Stimulated activated CD4-positive, alpha-beta T cell treated with anti-CD3 and anti-CD28 coated beads, Interleukin-1b, Interleukin-23, amount 100 ng/mL, for 1 hour (primary cell): ENCODE results near the gene MYL3.
A peak's percentile ranks its signal among the peaks of the same experiment; 100 is the strongest.

Experiments used
- DNase-seq, 2 donors: peaks; one replicate each; pipeline ENCODE4 v3.0.0-alpha.2; 2020; ENCODE audit warnings: low read depth in 2 of 2

MYL3 gene

DNA sequence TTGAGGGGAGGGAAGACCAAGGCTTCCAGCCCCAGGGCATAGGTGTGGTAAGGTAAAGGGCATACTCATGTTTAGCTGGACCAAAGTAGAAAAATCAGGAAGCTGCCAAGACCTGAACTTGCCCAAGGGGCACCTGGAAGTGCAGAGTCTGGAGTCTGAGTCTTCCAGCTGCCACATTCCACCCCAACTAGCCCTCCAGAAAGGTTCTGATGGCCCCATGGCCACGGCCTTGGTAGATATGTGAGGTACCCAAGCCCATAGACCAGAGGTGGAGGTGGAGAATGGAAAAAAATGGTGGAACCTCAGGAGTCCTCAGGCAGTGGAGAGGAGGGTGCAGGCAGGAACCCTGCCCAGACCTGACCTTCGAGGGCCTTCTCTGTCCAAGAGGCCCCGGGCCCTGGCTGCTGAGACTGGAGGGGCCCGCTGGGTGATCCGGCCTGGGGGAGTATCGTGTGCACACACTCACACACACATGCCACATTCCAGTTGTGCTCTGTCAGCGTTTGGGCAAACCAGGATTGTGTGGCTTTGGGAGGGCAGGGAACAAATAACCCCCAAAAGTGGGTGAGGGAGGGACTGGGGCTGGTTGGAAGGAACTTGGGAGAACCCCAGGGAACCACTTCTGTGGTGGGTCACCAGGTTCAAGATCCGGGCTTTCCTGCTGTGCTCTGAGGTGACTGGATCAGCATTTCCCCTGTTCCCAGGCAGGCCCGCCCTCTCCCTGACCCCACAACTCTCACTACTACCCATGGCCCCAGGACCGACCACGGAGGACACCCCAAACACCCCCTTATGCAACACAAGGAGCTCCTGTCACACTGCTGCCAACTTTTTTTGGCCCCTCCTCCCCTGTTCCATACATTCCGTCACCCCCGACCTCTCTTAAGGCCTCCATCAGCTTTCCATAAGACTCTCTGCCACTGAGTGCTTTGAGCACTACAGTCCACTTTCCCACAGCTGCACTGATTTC lies 11.6 kb downstream of the MYL3 start:
- DNase-seq: no peak

DNA sequence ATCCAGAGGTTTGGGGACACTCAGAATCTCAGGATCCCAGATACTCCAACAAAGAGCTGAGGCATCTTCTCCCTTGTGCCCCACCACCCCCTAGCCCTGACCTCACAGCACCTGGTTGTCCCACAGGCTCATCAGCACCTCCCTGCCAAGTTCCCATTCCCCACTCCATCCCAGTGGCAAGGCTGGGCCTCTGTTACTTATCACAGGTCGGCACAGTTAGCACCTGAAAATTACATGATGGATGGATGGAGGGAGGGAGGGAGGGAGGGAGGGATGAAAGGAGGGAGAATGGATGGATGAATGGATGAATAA lies 12.8 kb downstream of the MYL3 start:
- no peak for DNase-seq

DNA sequence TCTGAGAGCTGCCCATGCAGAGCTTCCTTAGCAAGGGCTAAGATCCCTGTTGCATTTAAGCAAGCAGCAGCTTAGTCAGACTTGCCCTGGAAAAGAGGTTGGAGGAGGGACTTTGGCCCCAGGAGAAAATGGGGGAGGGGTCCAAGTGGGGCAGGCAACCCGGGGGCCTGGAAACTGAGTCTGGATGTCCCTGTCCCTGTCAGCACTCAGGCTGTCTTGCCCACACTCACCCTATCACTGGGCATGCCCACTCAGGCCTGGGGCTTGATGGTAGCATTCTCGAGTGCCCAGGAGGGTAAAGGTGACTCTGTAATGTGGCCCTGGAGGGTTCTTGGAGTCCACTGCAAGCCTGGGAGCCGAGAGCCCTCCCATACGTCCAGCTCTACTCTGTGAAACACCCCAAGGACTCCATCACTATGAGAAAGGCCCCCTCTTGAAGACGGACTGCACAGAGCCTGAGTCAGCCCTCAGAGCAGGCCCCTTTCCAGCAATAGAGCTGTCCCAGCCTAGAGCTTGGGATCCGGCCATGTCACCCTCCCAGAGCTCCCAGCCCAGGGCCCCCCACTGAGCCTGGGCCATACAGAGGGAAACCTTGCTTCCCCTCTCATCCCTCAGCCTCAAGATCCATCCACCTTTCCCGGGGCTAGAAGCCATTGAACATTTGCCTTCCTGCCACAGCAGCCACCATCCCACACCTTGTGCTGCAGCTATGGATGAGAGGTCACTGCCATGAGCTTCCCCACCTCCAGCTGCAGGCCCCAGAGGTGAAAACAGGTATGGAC lies 13.4 kb downstream of the MYL3 start:
- DNase-seq: no peak

DNA sequence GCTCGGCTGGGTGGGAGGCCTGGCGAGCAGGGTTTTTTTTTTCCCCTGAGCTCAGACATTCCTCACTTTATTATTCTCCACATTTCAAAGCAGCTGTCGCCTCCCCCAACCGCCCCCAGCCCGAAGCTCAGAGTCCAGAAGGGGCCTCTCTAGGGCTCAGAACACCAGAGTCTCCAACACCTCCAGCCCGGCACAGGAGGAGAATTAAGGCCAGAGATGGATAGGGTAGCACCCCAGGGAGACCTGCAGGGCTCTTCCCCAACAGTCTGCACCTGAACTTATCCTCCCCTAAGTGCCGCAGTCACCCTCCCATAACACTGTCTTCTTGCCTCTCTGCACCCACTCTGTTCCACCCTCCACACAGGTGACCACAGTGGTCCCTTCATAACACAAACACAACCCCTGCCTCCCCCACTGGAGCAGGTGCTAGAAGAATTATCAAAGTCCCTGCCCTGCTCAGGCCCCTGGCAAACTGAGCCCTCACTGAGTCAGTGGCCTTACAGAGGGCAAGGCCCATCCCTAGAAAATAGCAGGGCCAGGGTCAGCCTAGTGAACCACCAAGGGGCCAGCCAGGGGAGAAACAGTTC lies 14.1 kb downstream of the MYL3 start:
- no peak for DNase-seq

DNA sequence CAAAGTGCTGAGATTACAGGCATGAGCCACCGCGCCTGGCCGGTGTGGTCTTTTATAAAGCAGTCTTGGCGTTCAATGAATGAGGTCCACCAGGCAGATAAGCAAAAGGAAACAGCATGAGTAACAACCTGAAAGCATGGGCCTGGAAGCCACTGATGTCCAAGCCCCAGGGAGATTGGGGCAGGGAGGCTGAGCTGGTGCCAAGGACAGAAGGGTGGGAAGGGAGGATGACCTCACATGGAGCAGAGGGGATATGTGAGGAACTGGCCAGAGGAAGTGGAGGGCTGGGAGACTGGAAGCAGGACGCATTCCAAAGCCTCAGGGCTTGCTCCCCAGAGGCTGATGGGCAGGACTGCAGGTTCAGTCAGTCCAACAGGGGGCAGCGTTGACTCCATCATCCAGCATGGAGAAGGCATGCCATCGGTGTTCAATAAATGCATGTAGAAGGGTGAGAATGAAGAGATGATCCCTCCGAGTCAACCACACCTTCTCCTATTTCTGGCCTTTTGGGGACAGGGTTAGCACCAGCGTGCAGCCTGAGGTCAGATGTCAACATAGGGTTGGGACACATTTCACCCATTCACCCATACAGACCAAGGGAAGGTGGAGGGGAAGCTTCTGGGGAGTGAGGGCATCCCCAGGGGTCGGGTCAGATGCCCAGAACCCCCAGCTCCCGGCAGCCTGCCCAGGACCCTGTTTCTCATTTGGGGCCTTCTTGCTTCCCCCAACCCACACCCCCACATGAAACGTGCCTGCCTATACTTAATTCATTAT lies 14.8 kb downstream of the MYL3 start:
- no peak for DNase-seq

DNA sequence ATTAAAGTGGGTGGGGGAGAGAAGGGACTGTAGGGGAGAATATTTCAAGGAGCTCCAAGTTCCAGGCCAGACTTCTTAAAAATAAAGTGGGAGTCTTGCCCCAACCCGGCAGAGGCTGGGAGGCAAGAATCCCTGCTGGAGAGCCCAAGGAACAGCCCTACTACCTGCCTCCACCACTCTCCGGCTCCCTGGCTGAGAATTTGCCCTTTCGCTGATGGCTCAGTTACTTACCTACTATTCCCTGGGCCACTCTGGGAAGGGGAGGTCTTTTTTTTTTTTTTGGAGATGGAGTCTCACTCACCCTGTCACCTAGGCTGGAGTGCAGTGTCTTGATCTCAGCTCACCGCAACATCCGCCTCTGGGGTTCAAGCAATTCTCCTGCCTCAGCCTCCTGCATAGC lies 15.5 kb downstream of the MYL3 start:
- DNase-seq: no peak

DNA sequence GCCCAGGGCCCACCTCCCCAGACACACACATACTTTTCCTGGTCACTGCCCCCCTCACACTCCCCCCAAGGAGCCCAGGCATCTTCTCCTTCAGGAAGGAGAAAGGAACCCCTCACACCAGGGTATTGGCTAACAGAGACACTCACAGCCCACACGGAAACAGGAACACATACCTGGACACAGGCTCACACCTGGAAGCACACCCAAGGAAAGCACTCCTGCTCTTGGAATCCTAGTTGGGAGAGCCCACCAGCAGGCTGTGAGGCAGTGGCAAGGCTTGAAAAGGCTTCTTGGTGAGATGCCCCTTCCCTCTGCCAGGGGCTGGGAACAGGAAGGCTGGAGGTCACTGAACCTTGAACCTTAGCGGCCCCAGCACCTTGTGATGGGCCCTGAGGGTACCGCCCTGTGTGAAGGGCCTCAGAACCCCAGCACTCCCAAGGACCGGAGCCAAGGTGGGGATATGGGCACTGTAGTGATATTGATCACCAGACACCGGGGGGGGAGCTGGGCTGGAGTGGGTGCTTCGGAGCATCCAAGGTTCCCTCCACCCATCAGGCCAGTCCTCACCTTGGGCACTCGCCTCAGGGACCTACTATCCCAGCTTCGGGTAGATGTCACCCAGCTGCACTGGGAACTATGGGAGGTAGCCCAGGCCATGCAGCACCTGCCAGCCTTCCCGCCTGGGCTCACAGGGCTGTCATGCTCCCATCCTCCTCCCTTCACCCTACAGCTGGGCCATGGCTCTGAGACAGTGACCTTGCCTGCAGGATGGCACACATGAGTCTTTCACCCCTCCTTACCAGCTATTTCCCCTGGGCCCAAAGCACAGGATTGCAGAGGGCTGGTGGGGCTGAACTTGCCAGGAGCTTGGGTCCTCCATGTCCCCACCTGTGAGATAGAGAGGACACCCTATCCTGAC lies 16.4 kb downstream of the MYL3 start:
- DNase-seq: no peak

DNA sequence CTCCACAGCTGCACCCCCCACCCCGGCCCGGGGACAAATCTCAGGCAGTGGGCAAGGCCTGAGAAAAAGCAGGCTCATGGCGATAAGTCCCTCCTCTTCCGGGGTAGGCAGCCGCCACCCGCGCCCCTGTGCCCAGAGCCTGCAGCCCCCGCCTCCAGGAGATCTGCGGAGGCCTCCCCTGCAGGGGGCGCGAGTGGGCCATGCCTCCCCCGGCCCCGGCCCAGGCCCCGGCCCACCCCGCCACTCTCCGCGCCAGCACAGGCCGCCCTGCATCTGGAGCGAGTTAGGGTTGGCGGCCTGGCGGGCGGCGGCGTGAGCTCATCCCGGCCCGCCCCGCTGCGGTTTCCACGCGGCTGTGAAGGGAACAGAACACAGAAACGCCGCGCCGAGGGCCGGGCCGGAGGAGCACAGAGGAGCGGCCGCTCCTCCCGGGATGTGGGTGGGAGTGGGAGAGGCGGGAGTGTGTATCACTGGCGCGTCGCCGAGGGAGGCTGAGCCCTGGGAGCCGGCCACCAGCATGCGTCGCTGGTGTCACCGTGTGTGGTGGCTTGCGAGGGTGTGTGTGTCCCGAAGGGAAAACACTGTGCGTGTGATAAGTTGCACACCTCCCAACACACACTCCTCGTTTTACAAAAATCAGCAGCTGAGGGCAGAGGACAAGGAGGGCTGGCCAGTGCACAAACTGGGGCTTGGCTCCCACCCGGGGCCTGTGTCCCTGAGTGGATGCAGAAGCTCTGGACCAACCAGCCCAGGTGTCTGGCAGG lies 17.2 kb downstream of the MYL3 start:
- peak; percentile 53 to 61 for DNase-seq

DNA sequence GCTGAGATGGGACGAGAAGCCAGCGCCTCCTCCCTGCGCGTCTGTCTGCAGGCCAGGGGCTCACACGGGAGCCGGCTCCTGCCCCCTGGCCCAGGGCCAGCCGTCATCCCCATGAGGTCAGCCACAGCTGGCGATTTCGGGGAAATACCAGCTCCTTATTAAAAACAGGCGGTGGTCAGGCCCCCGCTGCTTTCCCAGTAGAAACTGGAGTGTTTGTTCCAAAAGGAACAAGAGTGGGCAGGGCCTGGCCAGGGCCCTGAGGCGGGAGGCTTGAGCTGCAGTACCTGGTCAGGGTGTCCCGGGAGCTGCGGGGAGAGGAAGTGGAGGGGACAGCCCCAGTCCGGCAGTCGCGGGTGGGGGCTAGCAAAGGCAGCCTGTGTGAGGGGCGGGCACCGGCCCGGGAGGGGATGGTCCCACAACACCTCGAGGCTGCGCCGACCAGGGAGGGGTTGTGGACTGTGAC lies 17.8 kb downstream of the MYL3 start:
- no peak for DNase-seq

DNA sequence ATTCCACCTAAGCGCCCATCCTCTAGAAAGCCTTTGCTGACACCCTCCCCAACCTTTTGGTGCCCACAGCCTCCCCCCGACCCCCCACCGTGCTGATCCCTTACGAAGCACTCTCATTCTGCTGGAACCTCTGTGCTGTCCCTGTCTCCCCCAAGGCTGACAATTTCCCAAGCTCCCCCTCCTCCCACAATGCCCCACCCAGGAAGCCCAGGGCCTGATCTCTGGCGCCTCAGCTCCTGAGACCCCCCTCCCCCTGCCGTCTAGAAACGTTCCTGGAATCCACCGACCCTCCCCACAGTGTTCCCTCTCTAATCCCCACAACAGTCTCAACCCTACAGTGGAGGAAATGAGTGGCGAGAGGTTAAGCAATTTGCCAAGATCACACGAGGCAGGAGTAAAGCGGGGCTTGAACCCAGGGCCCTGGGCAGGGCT lies 18.3 kb downstream of the MYL3 start:
- no peak for DNase-seq

DNA sequence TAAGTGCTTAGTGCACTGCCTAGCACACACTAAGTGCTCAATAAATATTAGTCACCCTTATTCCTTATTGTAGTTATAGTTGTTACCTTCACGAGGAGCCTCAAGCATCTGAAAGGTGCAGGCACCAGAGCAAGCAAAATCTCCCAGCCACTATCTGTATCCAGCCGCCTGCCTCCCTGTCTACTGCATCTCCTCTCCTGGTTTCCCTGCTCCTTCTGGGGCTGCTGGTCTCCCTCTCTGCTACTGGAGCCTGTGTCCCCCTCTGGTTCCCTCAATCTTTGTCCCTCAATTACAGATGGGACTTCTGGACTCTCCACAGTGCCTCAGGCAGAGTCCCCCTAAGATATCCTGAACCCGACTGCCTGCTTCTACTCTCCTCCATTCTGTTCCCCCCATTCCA lies 18.8 kb downstream of the MYL3 start:
- no peak for DNase-seq

DNA sequence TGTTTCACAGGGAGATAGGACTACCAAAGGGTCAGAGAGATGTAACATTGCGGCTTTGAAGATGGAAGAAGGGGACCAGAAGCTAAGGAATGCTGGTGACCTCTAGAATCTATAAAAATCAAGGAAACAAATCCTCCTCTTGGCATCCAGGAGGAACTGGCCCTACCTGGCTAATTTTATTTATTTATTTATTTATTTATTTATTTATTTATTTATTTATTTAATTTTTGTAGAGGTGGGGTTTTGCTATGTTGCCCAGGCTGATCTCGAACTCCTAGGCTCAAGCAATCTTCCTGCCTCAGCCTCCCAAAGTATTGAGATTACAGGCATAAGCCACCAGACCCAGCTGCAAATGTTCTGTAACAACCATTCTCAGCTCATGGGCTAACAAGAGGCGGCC lies 19.7 kb downstream of the MYL3 start:
- DNase-seq: no peak

DNA sequence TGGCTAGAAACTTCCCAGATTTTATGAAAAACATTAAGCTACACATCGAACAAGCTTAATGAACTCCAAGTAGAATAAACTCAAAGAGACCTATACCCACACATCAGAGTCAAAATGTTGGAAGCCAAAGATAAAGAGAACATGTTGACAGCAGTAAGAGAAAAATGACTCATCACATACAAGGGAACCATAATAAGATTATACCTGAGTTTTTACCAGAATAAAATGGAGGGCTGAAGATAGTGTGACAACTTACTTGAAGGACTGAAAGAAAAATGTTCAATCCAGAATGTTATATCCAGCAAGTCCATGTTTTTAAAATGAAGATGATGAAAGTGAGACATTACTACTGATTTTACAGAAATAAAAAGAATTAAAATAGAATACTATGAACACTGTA lies 22.8 kb downstream of the MYL3 start:
- no peak for DNase-seq

DNA sequence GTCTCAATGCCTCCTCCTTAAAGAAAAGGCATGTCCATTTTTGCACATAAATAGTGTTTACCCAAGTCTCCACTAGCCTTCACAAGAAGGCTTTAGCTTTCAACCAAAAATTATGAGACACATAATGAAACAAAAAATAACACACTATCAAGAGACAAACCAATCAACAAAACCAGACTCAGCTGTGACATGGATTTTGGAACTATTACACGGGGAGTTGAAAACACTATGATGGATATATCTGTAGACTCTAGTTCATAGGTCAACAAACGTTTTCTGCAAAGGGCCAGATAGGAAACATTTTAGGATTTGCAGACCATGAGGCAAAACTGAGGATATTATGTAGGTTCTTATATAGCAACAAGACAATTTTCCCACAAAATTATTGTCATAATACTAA lies 24.9 kb downstream of the MYL3 start:
- no peak for DNase-seq

DNA sequence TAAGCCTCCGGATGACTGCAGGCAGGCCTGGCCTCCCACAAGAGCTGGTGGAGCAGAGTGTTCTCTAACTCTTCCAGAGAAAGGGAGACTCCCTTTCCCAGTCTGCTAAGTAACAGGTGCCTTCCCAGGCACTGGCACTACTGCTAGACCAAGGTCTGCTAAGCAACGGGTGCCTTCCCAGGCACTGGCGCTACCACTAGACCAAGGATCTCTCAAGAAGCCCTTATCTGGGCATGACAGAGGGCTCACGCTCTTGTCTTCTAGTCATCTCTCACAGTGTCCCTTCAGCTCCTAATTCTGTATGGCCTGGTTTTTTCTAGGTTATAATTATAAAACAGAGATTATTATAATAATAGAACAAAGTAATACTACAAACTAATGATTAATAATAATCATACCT lies 27.8 kb downstream of the MYL3 start:
- no peak for DNase-seq

DNA sequence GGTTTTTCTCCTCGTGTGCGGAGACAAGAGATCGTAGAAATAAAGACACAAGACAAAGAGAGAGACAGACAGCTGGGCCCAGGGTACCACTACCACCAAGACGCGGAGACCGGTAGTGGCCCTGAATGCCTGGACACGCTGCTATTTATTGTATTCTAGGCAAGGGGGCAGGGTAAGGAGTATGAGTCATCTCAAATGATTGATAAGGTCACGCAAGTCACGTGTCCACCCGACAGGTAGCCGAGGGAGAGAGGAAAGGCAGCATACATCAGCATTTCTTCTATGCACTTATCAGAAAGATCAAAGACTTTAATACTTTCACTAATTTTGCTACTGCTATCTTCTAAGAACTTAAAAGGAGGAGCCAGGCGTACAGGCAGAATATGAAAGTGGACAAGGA lies 28.2 kb downstream of the MYL3 start:
- DNase-seq: no peak

DNA sequence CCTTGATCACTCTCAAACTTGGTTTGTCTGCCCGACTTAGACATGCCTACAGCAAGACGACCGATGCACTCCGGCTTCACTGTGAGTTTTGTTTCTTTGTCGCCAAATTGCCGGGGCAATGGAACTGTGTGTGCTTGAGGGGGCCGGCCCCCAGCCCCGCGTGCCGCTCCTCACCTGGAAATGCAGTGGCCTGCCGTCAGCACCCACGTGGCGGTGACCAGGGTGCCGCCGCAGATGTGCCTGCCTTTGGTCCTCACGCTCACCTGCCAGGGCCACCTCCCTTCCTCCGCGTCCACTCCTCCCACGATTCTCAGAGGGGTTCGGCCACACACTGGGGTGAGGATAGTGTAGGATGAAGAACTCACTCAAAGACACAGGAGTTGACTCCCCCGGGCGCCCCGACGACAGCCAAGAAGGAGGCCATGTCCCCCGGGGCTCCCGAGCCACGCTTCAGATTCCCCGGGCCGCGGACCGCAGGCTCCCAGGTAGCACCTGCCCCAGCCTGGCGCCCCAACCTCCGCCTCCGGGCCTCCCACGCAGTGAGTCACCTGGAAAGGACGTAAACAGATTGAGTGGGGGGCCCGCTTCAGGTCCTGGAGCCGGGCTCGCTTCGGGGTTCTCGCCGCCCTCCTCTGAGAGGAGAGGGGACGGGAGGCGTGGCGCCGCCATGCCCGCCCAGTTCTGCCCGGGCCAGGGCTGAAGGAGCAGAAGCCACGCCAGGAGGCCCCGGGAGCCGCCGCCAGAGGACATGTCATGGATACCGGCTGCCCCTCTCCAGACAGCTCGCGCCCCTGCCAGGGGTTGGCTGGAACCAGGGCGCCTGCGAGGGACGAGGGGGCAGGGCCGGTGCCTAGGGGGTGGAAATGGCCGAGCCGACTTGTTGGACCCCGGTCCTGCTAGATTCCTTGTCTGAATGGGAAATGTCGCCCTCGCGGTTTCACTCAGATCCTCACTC lies 29.6 kb downstream of the MYL3 start:
- DNase-seq: no peak

DNA sequence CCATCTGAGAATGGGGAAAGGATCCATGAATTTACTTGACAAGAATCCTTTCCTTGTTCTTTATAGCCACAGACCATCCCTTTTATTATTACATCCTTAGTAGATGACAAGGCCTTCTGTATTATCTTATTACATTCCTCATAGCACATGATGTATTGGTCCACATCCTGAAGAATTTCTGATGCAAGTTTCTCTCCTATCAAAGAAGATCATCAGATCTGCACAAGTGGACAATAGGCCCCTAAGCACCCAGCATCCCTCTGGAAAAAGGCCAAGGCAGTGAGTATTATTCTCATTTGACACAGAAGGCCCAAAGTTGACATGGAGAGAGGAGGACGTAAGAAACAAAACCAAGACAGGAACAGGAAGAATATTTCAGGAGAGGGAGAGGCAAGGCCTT lies 31.4 kb downstream of the MYL3 start:
- DNase-seq: no peak

DNA sequence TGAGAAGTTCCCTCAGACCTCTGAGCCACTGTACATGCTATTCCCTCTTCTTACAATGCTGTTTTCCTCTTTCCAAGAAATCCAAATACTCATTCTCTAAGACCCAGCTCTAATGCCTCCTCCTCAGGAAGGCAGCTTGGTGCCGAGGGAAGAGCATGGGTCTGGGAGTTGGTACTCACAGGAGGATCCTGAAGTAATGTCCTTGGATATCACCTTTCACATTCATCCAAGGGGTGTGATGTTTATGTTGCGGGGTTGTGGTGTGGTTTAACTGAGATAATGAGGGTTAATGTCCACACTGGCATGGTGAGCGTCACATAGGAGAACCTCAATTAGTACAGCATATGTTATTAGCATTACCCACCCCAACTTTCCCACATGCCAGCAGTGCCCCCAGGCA lies 31.9 kb downstream of the MYL3 start:
- DNase-seq: no peak
